HCT116 (cell line): Measurements from ENCODE around the gene CMTM2. TPM values are rescaled to one million over a fixed set of nuclear protein-coding genes. Genes with fewer than 3 reads are reported as not detected.

Experiments
- ATAC-seq: fragments of 200-7000 bp; cut with Tn5 transposase; 2 replicates; pipeline ENCODE4 v1.9.1; 2020; ENCODE audit warnings: mild to moderate bottlenecking, moderate library complexity
- BruUV-seq: library from RNA; stranded (reverse); fragments of 400-500 nt; replicated peaks from 2 replicates; lab custom pipeline; 2021; lab: Mats Ljungman, UMichigan
- CTCF ChIA-PET: fragments of 300-600 bp; sonication (Branson Sonifier 250); formaldehyde crosslinking; loops from one replicate; lab custom pipeline; 2021; ENCODE audit warnings: antibody characterized with exemption; lab: Charles Lee
- POLR2A ChIA-PET: fragments of 300-600, 350-600 bp; sonication (Branson Sonifier 250); formaldehyde crosslinking; loops from one replicate; lab custom pipeline; 2021; ENCODE audit warnings: antibody characterized with exemption; lab: Charles Lee
- RAD21 ChIA-PET, 2 experiments: fragments of 300-600 bp; sonication (Branson Sonifier 250); formaldehyde crosslinking; loops; one replicate each; lab custom pipeline; 2023; ENCODE audit warnings: low total read pairs in 2 of 2; ENCODE audit not compliant: uncharacterized antibody in 2 of 2, unreplicated experiment in 2 of 2, low non-redundant PET in 1 of 2; lab: Charles Lee
- DNase-seq: peaks from one replicate; pipeline ENCODE4 v3.0.0-alpha.2; 2010; ENCODE audit warnings: low read depth, low spot score
- H2AFZ ChIP-seq: fragments of 200-600 bp; shearing (Covaris generic), sonication (generic); 2 replicates; pipeline ENCODE4 v1.6.1; 2017; ENCODE audit warnings: low read depth, mixed run types, mixed read lengths, antibody characterized with exemption, low read length; ENCODE audit not compliant: poor library complexity, severe bottlenecking
- H3K27ac ChIP-seq: 2 replicates; pipeline ENCODE4 v1.5.1; 2012; ENCODE audit warnings: low read depth, low read length
- H3K27me3 ChIP-seq: fragments of 200-600 bp; sonication (generic); 2 replicates; pipeline ENCODE4 v1.6.1; 2016; ENCODE audit warnings: mixed run types, low read length, mixed read lengths; ENCODE audit not compliant: insufficient read depth
- H3K36me3 ChIP-seq, 2 experiments: fragments of 200-500 bp in 1 of 2; fragments of 200-600 bp in 1 of 2; sonication (Bioruptor generic) in 1 of 2; sonication (generic) in 1 of 2; 2 replicates each; pipeline versions ENCODE4 v1.5.1 to v1.6.1; 2014 to 2016; ENCODE audit warnings: low read length in 2 of 2, inconsistent platforms in 1 of 2, mixed read lengths in 1 of 2, mixed run types in 1 of 2; ENCODE audit not compliant: insufficient read depth in 2 of 2, control insufficient read depth in 1 of 2
- H3K4me1 ChIP-seq, 2 experiments: fragments of 200-600 bp in 1 of 2; sonication (generic) in 1 of 2; 2 replicates each; pipeline versions ENCODE4 v1.5.1 to v1.6.1; 2012 to 2017; ENCODE audit warnings: low read length in 2 of 2, inconsistent platforms in 1 of 2, mild to moderate bottlenecking in 1 of 2, mixed read lengths in 1 of 2, mixed run types in 1 of 2, moderate library complexity in 1 of 2; ENCODE audit not compliant: insufficient read depth in 2 of 2, control insufficient read depth in 1 of 2
- H3K4me2 ChIP-seq: fragments of 200-600 bp; sonication (generic); 2 replicates; pipeline ENCODE4 v1.6.1; 2017; ENCODE audit warnings: mixed run types, low read length, mixed read lengths
- H3K4me3 ChIP-seq, 2 experiments: fragments of 200-600 bp in 1 of 2; sonication (generic) in 1 of 2; replicated peaks in 1 of 2; 2 replicates each; pipeline ENCODE4 v1.5.1; 2011 to 2016; ENCODE audit warnings: low read length in 2 of 2, control low read depth in 1 of 2, low read depth in 1 of 2, mild to moderate bottlenecking in 1 of 2, mixed read lengths in 1 of 2, mixed run types in 1 of 2
- H3K79me2 ChIP-seq: fragments of 200-600 bp; sonication (generic); 2 replicates; pipeline ENCODE4 v1.6.1; 2017; ENCODE audit warnings: mild to moderate bottlenecking, mixed run types, low read length, moderate library complexity, mixed read lengths; ENCODE audit not compliant: insufficient read depth
- H3K9ac ChIP-seq: fragments of 200-600 bp; sonication (generic); 2 replicates; pipeline ENCODE4 v1.6.1; 2016; ENCODE audit warnings: low read length, mixed read lengths
- H3K9me2 ChIP-seq: fragments of 200-600 bp; sonication (generic), shearing (Covaris generic); 2 replicates; pipeline ENCODE4 v1.6.1; 2017; ENCODE audit warnings: mixed run types, mild to moderate bottlenecking, moderate library complexity; ENCODE audit not compliant: insufficient read depth
- H3K9me3 ChIP-seq, 2 experiments: fragments of 200-500 bp in 1 of 2; fragments of 200-600 bp in 1 of 2; sonication (Bioruptor generic) in 1 of 2; sonication (generic) in 1 of 2; 2 replicates each; pipeline ENCODE4 v1.6.1; 2014 to 2017; ENCODE audit warnings: low read length in 2 of 2, mixed read lengths in 2 of 2, inconsistent platforms in 1 of 2, low read depth in 1 of 2, mild to moderate bottlenecking in 1 of 2, mixed run types in 1 of 2, moderate library complexity in 1 of 2; ENCODE audit not compliant: control insufficient read depth in 1 of 2, insufficient read depth in 1 of 2
- H4K20me1 ChIP-seq: fragments of 200-600 bp; sonication (generic), shearing (Covaris generic); 2 replicates; pipeline ENCODE4 v1.6.1; 2017; ENCODE audit warnings: mixed run types, mild to moderate bottlenecking, moderate library complexity; ENCODE audit not compliant: insufficient read depth
- EGR1 ChIP-seq: IDR thresholded peaks from 2 replicates; pipeline ENCODE4 v1.6.1; 2012; ENCODE audit warnings: low read depth
- TCF7L2 ChIP-seq: IDR thresholded peaks from 2 replicates; pipeline ENCODE4 v1.7.0; 2011; ENCODE audit warnings: borderline replicate concordance, inconsistent platforms; ENCODE audit not compliant: insufficient read depth, insufficient read length; ENCODE audit errors: extremely low read depth
- intact Hi-C: fragments of 100-400 bp; cut with micrococcal nuclease; formaldehyde crosslinking; loops from 2 replicates; pipeline ENCODE4 v1.10.0; 2022
- total RNA-seq: library from RNA; stranded (reverse); gene quantifications from one replicate; pipeline ENCODE4 v1.2.1, GENCODE V29; 2021; ENCODE audit not compliant: unreplicated experiment
- TF ChIP-seq, protein P1 (sequence below): IDR thresholded peaks from 2 replicates; pipeline ENCODE4 v1.6.1; 2012
- TF ChIP-seq, protein P2 (sequence below): IDR thresholded peaks from 2 replicates; pipeline ENCODE4 v1.6.1; 2012
- TF ChIP-seq, protein P3 (sequence below), 3 experiments: fragments of 200-600 bp in 1 of 3; sonication (generic) in 1 of 3; IDR thresholded peaks in 2 of 3; conservative IDR thresholded peaks in 1 of 3; 2 replicates each; pipeline ENCODE4 v1.5.1; 2012 to 2017; ENCODE audit warnings: low read depth in 2 of 3, low read length in 2 of 3, antibody characterized with exemption in 1 of 3, borderline replicate concordance in 1 of 3, control low read depth in 1 of 3, mild to moderate bottlenecking in 1 of 3, mixed read lengths in 1 of 3, mixed run types in 1 of 3, moderate library complexity in 1 of 3; ENCODE audit not compliant: insufficient read depth in 1 of 3

Gene CMTM2
- total RNA-seq, 1 experiment from 2014 or later, result 0.42 TPM

DNA sequence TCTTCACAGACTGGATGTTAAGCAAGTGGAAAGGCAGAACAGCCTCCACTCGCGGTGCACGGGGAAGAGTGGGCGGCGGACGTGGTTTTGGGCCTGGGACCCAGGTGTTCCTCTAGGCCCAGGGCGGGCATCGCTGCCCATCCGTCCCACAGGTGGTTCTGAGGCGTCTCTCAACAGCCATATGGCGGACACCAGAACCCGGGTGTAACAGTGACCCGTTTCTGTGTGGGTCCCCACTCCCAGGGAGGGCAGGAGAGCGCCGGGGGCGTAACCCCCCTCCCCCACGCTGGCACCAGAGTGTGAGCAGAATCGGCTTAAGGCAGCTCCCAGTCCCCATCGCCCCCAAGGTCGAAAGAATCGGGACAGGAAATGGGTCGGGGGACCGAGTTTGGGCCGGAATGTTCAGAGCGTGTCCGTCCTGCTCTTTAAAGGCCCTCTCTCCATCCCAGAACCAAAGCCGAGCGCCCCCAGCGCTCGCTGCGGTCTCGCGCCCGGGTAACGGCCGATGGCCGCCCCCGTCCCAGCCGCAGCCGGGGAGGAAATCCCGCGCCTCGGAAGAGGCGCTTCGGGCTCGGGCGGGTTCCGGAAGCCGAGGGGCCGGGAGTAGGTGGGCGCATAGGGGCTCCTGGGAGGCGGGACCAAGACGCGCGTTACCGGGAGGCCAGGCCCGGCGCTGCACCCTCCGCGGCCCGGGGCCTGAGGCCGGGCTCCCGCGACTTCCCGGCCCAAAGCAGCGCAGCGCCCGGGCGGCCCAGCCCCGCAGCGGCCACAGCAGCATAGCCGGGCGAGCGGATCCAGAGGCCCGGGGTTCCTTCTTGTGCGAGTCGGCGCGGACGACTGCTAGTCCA lies 29.8 kb upstream of the CMTM2 start, which contains the start of gene TK2 (continued):
- TF ChIP-seq, protein P1, sequence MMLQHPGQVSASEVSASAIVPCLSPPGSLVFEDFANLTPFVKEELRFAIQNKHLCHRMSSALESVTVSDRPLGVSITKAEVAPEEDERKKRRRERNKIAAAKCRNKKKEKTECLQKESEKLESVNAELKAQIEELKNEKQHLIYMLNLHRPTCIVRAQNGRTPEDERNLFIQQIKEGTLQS, result no peak
- TF ChIP-seq EGR1, result peak; percentile 71
- TF ChIP-seq, protein P2, sequence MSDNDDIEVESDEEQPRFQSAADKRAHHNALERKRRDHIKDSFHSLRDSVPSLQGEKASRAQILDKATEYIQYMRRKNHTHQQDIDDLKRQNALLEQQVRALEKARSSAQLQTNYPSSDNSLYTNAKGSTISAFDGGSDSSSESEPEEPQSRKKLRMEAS, result no peak; the same call in 1 of the 2 replicates

DNA sequence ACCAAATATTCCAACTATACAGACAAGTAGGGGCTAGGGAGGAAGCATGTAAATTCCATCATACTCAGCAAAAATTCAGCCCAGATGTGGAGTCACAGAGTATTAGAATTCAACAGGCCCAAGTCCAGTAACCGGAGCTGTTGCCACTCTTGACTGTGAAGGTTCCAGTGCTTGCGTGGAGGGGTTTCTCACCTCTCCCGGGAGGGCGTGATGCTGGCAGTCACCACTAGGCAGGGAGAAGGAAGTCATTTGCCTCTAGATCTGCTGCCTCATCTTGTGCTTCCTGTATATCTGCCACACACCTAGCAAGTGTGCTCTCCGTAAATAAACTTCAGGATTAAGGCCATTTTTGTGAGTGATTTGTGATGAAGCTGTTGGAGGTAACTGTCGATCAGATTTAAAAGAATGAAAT lies 27.9 kb upstream of the CMTM2 start:
- Histone ChIP-seq H3K4me3 (peak overlapping the region in 1 of 2 experiments; percentile 69; a peak in 2 of 4 replicates), H3K79me2 (peaks cover 26% of the 10 kb centered on the region; the same call in 1 of the 2 replicates), H3K27me3 (no peaks in the 10 kb centered on the region), H2AFZ (peak overlapping the region; percentile 36), H3K27ac (peak overlapping the region; percentile 88), H3K4me1 (peaks cover 25 to 46% of the 10 kb centered on the region in 2 experiments), H3K9me3 (no peaks in the 10 kb centered on the region), H3K4me2 (peak overlapping the region; percentile 85), H4K20me1 (no peaks in the 10 kb centered on the region), H3K36me3 (peaks cover 0 to 8% of the 10 kb centered on the region in 2 experiments; a peak in 1 of 4 replicates), H3K9me2 (no peaks in the 10 kb centered on the region), H3K9ac (peak overlapping the region; percentile 71)
- CTCF ChIA-PET, result interaction anchor here (1.4 to 1.8 kb wide), 4 partner anchors 57 to 279 kb away, joined by 3 to 8 read pairs (median 6); partner anchors contain the start of gene NAE1
- POLR2A ChIA-PET, result interaction anchor here (0.6 to 1.4 kb wide), 2 partner anchors 144 to 323 kb away, joined by 3 read pairs; no protein-coding TSS in a partner anchor
- no TSS peak for BruUV-seq
- TF ChIP-seq TCF7L2, result no peak
- TF ChIP-seq, protein P3, sequence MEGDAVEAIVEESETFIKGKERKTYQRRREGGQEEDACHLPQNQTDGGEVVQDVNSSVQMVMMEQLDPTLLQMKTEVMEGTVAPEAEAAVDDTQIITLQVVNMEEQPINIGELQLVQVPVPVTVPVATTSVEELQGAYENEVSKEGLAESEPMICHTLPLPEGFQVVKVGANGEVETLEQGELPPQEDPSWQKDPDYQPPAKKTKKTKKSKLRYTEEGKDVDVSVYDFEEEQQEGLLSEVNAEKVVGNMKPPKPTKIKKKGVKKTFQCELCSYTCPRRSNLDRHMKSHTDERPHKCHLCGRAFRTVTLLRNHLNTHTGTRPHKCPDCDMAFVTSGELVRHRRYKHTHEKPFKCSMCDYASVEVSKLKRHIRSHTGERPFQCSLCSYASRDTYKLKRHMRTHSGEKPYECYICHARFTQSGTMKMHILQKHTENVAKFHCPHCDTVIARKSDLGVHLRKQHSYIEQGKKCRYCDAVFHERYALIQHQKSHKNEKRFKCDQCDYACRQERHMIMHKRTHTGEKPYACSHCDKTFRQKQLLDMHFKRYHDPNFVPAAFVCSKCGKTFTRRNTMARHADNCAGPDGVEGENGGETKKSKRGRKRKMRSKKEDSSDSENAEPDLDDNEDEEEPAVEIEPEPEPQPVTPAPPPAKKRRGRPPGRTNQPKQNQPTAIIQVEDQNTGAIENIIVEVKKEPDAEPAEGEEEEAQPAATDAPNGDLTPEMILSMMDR (IDR thresholded peaks at IDR 0.05 in 2 of 3, conservative IDR thresholded peaks at IDR 0.05 in 1 of 3; ENCODE audit: borderline replicate concordance in 1 of 3, insufficient read depth in 1 of 3, low read depth in 2 of 3, low read length in 2 of 3), result peak in 2 of 3 experiments; percentile 55 to 65; a peak in 4 of 6 replicates
- ATAC-seq (peak; percentile 47), DNase-seq (peak; percentile 36)
- intact Hi-C loops, result loop anchor here (2.0 kb wide), 1 partner anchor 145 kb away; no protein-coding TSS in a partner anchor
- RAD21 ChIA-PET, result no interaction called here
